ENCODE measurements around the gene CGGBP1.

GRCh38 chr3:88002448-88002847 is 56.4 kb downstream of the CGGBP1 start:
- TF ChIP-seq CTCF (IDR thresholded peaks at IDR 0.05; ENCODE audit: insufficient read depth, low read depth, low read length) = no peak
- TF ChIP-seq EZH2 (IDR thresholded peaks at IDR 0.05; ENCODE audit: insufficient read depth, low read length) = no peak
